Activated naive CD8-positive, alpha-beta T cell treated with anti-CD3 and anti-CD28 coated beads, Interleukin-2, amount 10 ng/mL, durations not matched to agents 7 days and 5 days (primary cell): ENCODE data around the gene PTPRD. TPM values are rescaled to one million over a fixed set of nuclear protein-coding genes. Genes with fewer than 3 reads are reported as not detected.
"Not testable (repeated sequence)": the region's sequence is repeated elsewhere in the genome, so short reads cannot be mapped to it uniquely, and the experiment has no call there.

ENCODE experiments used
- ATAC-seq: fragments of 150-1000 bp; cut with Tn5 transposase; one replicate; pipeline ENCODE4 v1.10.0; 2021; ENCODE audit warnings: low read depth, moderate library complexity
- POLR2A ChIA-PET: fragments of 350-600 bp; sonication (Branson Sonifier 250); formaldehyde crosslinking; loops from one replicate; lab custom pipeline; 2021; ENCODE audit warnings: antibody characterized with exemption; lab: Charles Lee
- DNase-seq: peaks from one replicate; pipeline ENCODE4 v3.0.0; 2021
- H3K27ac Mint-ChIP-seq: one replicate; pipeline ENCODE4 v1.8.0; 2022; ENCODE audit warnings: mild to moderate bottlenecking, mixed read lengths
- H3K27me3 Mint-ChIP-seq: one replicate; pipeline ENCODE4 v1.8.0; 2022; ENCODE audit warnings: mild to moderate bottlenecking, moderate library complexity, mixed read lengths
- H3K36me3 Mint-ChIP-seq: one replicate; pipeline ENCODE4 v1.8.0; 2021; ENCODE audit warnings: mild to moderate bottlenecking, mixed read lengths
- H3K4me1 Mint-ChIP-seq: one replicate; pipeline ENCODE4 v1.8.0; 2021; ENCODE audit warnings: mixed read lengths
- H3K4me3 Mint-ChIP-seq: one replicate; pipeline ENCODE4 v1.8.0; 2022; ENCODE audit warnings: mild to moderate bottlenecking, moderate library complexity, mixed read lengths
- H3K9me3 Mint-ChIP-seq: one replicate; pipeline ENCODE4 v1.8.0; 2021; ENCODE audit warnings: mixed read lengths
- total RNA-seq, 2 experiments: library from RNA; stranded (reverse); gene quantifications; one replicate each; pipeline ENCODE4 v1.2.3, GENCODE V29; 2021

PTPRD gene
- total RNA-seq, 2 experiments from 2014 or later: not detected

DNA sequence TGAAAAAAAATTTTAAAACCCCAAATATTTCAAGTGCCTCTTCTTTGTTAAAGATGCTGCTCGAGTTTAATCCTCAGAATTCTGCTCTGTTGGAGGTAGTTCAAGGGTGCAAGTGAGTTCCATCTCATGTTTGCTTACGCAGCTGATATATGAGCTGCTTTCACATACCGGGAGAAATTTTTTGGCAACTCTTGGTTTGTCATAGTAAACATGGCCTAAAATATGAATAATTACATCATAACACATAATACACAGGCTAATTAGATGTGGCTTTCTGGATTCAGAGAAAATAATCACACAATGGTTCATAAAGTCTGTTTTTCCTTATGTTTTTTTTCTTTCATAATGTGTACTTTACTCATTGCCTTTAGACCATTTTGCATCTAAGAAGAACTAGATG, 1134.1 kb downstream of the PTPRD start:
- DNase-seq: no peak
- POLR2A ChIA-PET: no interaction called here
- Mint-ChIP-seq H3K9me3 (no peaks in the 10 kb centered on the region), H3K4me1 (no peaks in the 10 kb centered on the region), H3K4me3 (no peak overlapping the region), H3K36me3 (no peaks in the 10 kb centered on the region), H3K27ac (no peak overlapping the region), H3K27me3 (no peaks in the 10 kb centered on the region)
- no peak for ATAC-seq

GRCh38 chr9:9469271-9469670, 1143.5 kb downstream of the PTPRD start:
- no peaks in the 10 kb centered on the region for H3K4me1 Mint-ChIP-seq
- DNase-seq: no peak
- no peaks in the 10 kb centered on the region for H3K27me3 Mint-ChIP-seq
- H3K4me3 Mint-ChIP-seq: no peak overlapping the region
- POLR2A ChIA-PET: no interaction called here
- no peak overlapping the region for H3K27ac Mint-ChIP-seq
- peaks cover 3% of the 10 kb centered on the region for H3K9me3 Mint-ChIP-seq
- no peak for ATAC-seq
- H3K36me3 Mint-ChIP-seq: no peaks in the 10 kb centered on the region

- H3K4me1 Mint-ChIP-seq, H3K27ac Mint-ChIP-seq, H3K27me3 Mint-ChIP-seq, DNase-seq, H3K4me3 Mint-ChIP-seq, H3K36me3 Mint-ChIP-seq, H3K9me3 Mint-ChIP-seq, ATAC-seq, POLR2A ChIA-PET: not testable (repeated sequence)
These were observed 1170.9 kb downstream of the PTPRD start for GRCh38 chr9:9441874-9442273.

GRCh38 chr9:9437641-9438040, 1175.2 kb downstream of the PTPRD start:
- no peaks in the 10 kb centered on the region for H3K27me3 Mint-ChIP-seq
- H3K4me1 Mint-ChIP-seq: no peaks in the 10 kb centered on the region
- no peak overlapping the region for H3K4me3 Mint-ChIP-seq
- ATAC-seq: no peak
- H3K36me3 Mint-ChIP-seq: no peaks in the 10 kb centered on the region
- POLR2A ChIA-PET: no interaction called here
- no peak overlapping the region for H3K27ac Mint-ChIP-seq
- DNase-seq: no peak
- peaks cover 1% of the 10 kb centered on the region for H3K9me3 Mint-ChIP-seq

DNA sequence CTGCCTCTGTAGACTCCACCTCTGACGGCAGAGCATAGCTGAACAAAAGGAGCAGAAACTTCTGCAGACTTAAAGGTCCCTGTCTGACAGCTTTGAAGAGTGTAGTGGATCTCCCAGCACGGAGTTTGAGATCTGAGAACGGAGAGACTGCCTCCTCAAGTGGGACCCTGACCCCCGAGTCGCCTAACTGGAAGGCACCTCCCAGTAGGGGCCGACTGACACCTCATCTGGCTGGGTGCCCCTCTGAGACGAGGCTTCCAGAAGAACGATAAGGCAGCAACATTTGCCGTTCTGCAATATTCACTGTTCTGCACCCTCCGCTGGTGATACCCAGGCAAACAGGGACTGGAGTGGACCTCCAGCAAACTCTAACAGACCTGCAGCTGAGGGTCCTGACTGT, 1186.3 kb downstream of the PTPRD start:
- H3K27me3 Mint-ChIP-seq, H3K9me3 Mint-ChIP-seq, H3K27ac Mint-ChIP-seq, H3K4me1 Mint-ChIP-seq, ATAC-seq, DNase-seq, H3K4me3 Mint-ChIP-seq, H3K36me3 Mint-ChIP-seq, POLR2A ChIA-PET: not testable (repeated sequence)

DNA sequence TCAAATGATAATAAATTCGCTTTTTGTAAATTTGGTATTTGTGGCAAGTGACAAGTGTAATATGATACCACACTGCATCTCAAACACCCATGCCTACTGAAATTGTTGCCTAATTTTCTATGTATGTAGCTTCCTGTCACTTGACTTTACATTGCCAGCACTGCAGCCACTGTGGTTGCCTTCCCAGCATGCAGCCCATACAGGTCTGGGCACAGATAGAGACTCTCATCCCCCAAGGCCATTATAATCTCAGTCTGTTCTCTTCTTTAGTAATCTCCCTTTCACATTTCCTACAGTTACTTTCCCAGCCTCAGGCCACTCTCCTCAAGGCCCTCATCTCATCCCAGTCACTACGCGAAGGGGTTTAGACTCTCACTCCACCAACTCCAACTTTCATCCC, 1200.6 kb downstream of the PTPRD start:
- DNase-seq (no peak), ATAC-seq (no peak)
- Mint-ChIP-seq H3K4me1 (no peaks in the 10 kb centered on the region), H3K27me3 (no peaks in the 10 kb centered on the region), H3K27ac (no peak overlapping the region), H3K36me3 (no peaks in the 10 kb centered on the region), H3K4me3 (no peak overlapping the region), H3K9me3 (no peaks in the 10 kb centered on the region)
- POLR2A ChIA-PET: no interaction called here

DNA sequence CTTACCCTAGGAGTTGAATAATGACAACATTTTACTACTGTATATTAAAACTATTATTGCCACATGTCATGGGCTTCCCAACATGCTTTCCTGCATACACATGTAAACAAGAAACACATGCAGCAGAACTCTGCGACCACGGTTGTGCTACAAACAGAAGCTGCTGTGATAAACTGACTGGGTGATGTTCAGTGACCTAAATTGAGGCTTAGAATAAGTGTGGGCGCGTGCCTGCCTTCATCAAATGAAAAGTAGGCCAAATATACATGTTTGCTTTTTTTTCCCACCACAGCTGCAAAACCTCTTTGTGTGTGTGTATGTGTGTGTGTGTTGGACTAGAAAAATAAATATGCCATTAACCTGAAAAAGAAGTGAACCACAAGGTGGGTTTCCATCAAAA, 1202.1 kb downstream of the PTPRD start:
- Mint-ChIP-seq H3K27me3 (peaks cover 2% of the 10 kb centered on the region), H3K36me3 (no peaks in the 10 kb centered on the region), H3K27ac (no peak overlapping the region), H3K4me3 (no peak overlapping the region), H3K9me3 (peaks cover 3% of the 10 kb centered on the region), H3K4me1 (no peaks in the 10 kb centered on the region)
- no peak for ATAC-seq
- POLR2A ChIA-PET: no interaction called here
- DNase-seq: no peak

- Mint-ChIP-seq H3K4me1 (no peaks in the 10 kb centered on the region), H3K36me3 (no peaks in the 10 kb centered on the region), H3K27ac (no peak overlapping the region), H3K9me3 (peaks cover 4% of the 10 kb centered on the region), H3K4me3 (no peak overlapping the region), H3K27me3 (no peaks in the 10 kb centered on the region)
- POLR2A ChIA-PET: no interaction called here
- DNase-seq (no peak), ATAC-seq (no peak)
These were observed 1212.8 kb downstream of the PTPRD start for GRCh38 chr9:9399982-9400381.

- no peaks in the 10 kb centered on the region for H3K9me3 Mint-ChIP-seq
- no peak for ATAC-seq
- no peaks in the 10 kb centered on the region for H3K27me3 Mint-ChIP-seq
- H3K27ac Mint-ChIP-seq: no peak overlapping the region
- H3K4me1 Mint-ChIP-seq: no peaks in the 10 kb centered on the region
- POLR2A ChIA-PET: no interaction called here
- no peak overlapping the region for H3K4me3 Mint-ChIP-seq
- no peak for DNase-seq
- H3K36me3 Mint-ChIP-seq: no peaks in the 10 kb centered on the region
These were observed 1216.3 kb downstream of the PTPRD start for GRCh38 chr9:9396518-9396917.

DNA sequence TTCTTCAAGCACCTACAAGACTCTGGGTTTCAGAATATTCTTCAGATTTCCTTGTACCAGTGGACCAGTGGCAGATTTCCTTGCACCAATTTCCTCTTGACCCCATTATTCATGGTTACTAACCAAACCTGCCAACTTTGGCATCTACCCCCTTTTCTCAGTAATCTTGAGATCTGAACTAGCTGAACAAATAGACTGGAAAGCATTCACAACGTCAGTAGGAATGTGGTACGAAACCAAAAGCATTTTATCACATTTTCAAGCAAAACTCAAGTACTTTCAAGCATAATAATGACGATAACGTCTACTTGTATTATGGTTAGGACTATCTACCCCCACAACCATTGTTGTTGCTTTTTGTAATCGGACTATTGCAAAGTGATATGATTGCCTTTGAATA, 1217.3 kb downstream of the PTPRD start:
- Mint-ChIP-seq H3K36me3 (no peaks in the 10 kb centered on the region), H3K27ac (no peak overlapping the region), H3K9me3 (no peaks in the 10 kb centered on the region), H3K27me3 (no peaks in the 10 kb centered on the region), H3K4me3 (no peak overlapping the region), H3K4me1 (no peaks in the 10 kb centered on the region)
- ATAC-seq (no peak), DNase-seq (no peak)
- POLR2A ChIA-PET: no interaction called here

- POLR2A ChIA-PET: no interaction called here
- no peaks in the 10 kb centered on the region for H3K9me3 Mint-ChIP-seq
- no peak overlapping the region for H3K4me3 Mint-ChIP-seq
- ATAC-seq (no peak), DNase-seq (no peak)
- H3K4me1 Mint-ChIP-seq: no peaks in the 10 kb centered on the region
- no peaks in the 10 kb centered on the region for H3K27me3 Mint-ChIP-seq
- no peak overlapping the region for H3K27ac Mint-ChIP-seq
- no peaks in the 10 kb centered on the region for H3K36me3 Mint-ChIP-seq
These were observed 1220.0 kb downstream of the PTPRD start for GRCh38 chr9:9392755-9393154.

DNA sequence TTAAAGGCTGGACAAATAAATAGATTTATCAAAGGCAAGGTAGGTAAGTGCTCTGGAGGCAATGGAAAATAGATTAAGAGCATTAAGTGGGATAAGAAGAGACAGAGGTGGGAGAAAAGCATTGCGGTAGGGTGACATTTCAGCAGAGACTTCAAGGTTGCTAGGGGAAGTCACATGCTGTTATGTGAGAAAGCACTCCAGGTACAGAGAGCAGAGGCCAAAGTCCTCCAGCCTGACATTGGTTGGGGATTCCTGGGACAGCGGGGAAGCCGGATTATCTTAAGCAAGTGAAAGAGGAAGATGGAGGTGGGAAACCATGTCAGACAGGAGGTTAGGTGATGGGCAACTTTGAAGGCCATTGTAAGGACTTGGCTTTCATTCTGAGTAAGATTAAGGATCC, 1222.9 kb downstream of the PTPRD start:
- Mint-ChIP-seq H3K36me3 (no peaks in the 10 kb centered on the region), H3K27me3 (no peaks in the 10 kb centered on the region), H3K4me3 (no peak overlapping the region), H3K4me1 (no peaks in the 10 kb centered on the region), H3K27ac (no peak overlapping the region), H3K9me3 (no peaks in the 10 kb centered on the region)
- POLR2A ChIA-PET: no interaction called here
- ATAC-seq (no peak), DNase-seq (no peak)

- H3K4me3 Mint-ChIP-seq: no peak overlapping the region
- H3K27me3 Mint-ChIP-seq: no peaks in the 10 kb centered on the region
- DNase-seq (no peak), ATAC-seq (no peak)
- H3K36me3 Mint-ChIP-seq: no peaks in the 10 kb centered on the region
- no peaks in the 10 kb centered on the region for H3K4me1 Mint-ChIP-seq
- POLR2A ChIA-PET: no interaction called here
- no peak overlapping the region for H3K27ac Mint-ChIP-seq
- no peaks in the 10 kb centered on the region for H3K9me3 Mint-ChIP-seq
These were observed 1225.2 kb downstream of the PTPRD start for GRCh38 chr9:9387511-9388115.

DNA sequence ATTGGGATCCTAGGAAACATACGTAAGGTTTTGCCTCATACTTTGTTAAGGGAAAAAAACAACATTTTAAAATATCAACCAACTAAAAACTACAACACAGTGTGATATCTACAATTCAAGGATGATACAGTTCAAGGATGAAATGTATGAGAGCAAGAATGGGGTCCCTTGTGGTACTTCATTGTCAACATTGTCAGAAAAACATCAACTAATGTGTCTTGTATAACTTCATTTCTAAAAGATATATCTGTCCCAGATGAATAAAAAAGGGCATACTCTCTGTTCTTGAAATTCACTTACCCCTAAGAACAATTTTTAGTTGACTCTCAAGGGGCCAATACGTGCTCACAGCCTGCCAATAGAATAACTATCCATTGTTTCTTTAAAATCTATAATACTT, 1250.5 kb downstream of the PTPRD start:
- Mint-ChIP-seq H3K27me3 (no peaks in the 10 kb centered on the region), H3K36me3 (no peaks in the 10 kb centered on the region), H3K4me3 (no peak overlapping the region), H3K9me3 (no peaks in the 10 kb centered on the region), H3K27ac (no peak overlapping the region), H3K4me1 (no peaks in the 10 kb centered on the region)
- DNase-seq: no peak
- POLR2A ChIA-PET: no interaction called here
- ATAC-seq: no peak
